Esophagus muscularis mucosa (tissue), 3 donors: ENCODE results near the gene BBC3.

Experiments used
- POLR2A ChIP-seq: fragments of 450-650 bp; IDR thresholded peaks from one replicate; pipeline ENCODE4 v1.6.1; 2017; ENCODE audit warnings: antibody characterized with exemption, moderate library complexity, mild to moderate bottlenecking, low read depth
- TF ChIP-seq, protein P1 (sequence below), 3 experiments: fragments of 200-600 bp in 2 of 3; fragments of 450-650 bp in 1 of 3; sonication (generic) in 2 of 3; IDR thresholded peaks; one replicate each; pipeline ENCODE4 v1.5.1; 2017 to 2019; ENCODE audit warnings: antibody characterized with exemption in 3 of 3, mild to moderate bottlenecking in 2 of 3, moderate library complexity in 1 of 3

- TF ChIP-seq, protein P1, sequence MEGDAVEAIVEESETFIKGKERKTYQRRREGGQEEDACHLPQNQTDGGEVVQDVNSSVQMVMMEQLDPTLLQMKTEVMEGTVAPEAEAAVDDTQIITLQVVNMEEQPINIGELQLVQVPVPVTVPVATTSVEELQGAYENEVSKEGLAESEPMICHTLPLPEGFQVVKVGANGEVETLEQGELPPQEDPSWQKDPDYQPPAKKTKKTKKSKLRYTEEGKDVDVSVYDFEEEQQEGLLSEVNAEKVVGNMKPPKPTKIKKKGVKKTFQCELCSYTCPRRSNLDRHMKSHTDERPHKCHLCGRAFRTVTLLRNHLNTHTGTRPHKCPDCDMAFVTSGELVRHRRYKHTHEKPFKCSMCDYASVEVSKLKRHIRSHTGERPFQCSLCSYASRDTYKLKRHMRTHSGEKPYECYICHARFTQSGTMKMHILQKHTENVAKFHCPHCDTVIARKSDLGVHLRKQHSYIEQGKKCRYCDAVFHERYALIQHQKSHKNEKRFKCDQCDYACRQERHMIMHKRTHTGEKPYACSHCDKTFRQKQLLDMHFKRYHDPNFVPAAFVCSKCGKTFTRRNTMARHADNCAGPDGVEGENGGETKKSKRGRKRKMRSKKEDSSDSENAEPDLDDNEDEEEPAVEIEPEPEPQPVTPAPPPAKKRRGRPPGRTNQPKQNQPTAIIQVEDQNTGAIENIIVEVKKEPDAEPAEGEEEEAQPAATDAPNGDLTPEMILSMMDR (IDR thresholded peaks at IDR 0.05), result no peak
- TF ChIP-seq POLR2A, result no peak
Observed at GRCh38 chr19:47229676-47230053, 1.3 kb downstream of the BBC3 start.
